GM21526 (cell line): ENCODE data around the gene HTATIP2.
A peak's percentile ranks its signal among the peaks of the same experiment; 100 is the strongest.
"Not testable (repeated sequence)": the region's sequence is repeated elsewhere in the genome, so short reads cannot be mapped to it uniquely, and the experiment has no call there.

Experiments used
- ATAC-seq: cut with Tn5 transposase; IDR thresholded peaks from one replicate; pipeline ENCODE4 v1.9.1; 2021; ENCODE audit warnings: moderate library complexity; ENCODE audit not compliant: unreplicated experiment, low FRiP score

Gene HTATIP2

DNA sequence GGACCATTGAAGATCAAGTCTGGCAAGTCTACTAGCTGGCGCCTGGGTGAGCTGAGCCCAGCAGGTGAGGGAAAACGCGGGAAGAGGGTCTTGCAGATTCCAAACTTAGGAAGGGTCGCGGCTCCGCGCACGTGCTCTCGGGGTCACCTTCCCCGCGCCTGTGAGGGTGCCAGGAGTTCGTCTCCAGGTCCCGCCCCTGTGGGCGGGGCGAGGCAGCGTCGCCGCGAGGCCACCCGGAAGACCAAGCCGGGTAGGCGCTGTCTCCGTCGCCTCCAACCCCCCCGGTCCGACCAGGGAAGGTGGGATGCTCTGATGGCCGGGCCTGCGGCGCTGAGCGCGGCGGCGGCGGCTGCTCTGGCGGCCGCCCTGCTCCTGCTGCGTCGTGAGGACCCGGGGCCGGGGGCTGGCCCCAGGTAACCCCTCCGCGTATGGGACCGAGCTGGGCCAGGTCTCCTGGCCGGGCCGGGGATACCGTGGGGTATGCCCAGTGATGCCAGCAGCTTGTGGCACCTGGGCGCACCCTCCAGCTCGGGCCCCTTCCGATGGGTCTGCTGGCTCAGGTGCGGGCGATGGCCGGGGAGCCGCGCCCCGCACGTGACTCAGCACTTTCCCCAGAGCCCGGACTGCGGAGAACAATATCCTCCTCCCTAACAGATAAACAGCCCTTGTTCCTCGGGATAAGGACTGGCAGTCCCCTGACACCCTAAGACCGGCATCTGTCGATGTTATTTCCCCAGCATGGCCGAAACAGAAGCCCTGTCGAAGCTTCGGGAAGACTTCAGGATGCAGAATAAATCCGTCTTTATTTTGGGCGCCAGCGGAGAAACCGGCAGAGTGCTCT, at the start of gene HTATIP2:
HTATIP2 (plus strand) TSS at position 215 of the 841 bp plus-strand sequence; CDS start at position 739, 524 bp downstream.
- ATAC-seq, result peak; percentile 96

- no peak for ATAC-seq
Observed at GRCh38 chr11:20315800-20316199, 47.7 kb upstream of the HTATIP2 start.

GRCh38 chr11:20321177-20321576, 42.3 kb upstream of the HTATIP2 start:
- no peak for ATAC-seq

GRCh38 chr11:20327377-20327935, 36.1 kb upstream of the HTATIP2 start:
- ATAC-seq, result no peak

- ATAC-seq, result no peak
Observed at GRCh38 chr11:20336056-20336455, 27.5 kb upstream of the HTATIP2 start.

DNA sequence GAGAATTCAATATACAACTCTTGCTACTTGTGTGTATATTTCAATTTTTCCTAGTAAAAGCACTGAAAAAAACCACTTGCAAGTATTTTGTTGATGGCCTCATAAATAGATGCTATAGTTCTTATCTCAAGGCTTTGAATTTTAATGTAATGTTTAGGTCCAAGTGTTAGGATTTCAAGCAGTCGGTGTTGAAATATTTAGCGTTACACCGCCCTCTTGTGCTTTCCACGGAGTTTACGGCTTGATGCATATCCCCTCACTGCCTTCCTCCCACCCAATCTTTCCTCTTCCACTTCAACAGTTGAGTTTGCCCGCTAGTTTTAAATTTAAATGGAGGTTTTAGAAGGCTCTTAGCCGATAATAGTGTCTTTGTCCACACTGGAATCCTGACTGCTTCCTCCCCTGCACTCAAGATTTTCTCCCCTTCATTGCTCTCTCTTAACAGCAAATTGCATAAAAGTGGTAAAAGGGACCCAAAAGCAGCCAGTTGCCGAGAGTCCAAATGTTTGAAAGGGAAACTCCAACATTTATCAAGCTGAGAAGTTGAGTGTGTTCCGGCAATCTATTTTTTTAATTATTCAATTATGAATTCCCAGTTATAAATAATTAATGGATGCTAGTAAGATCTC, 25.9 kb upstream of the HTATIP2 start:
- no peak for ATAC-seq

DNA sequence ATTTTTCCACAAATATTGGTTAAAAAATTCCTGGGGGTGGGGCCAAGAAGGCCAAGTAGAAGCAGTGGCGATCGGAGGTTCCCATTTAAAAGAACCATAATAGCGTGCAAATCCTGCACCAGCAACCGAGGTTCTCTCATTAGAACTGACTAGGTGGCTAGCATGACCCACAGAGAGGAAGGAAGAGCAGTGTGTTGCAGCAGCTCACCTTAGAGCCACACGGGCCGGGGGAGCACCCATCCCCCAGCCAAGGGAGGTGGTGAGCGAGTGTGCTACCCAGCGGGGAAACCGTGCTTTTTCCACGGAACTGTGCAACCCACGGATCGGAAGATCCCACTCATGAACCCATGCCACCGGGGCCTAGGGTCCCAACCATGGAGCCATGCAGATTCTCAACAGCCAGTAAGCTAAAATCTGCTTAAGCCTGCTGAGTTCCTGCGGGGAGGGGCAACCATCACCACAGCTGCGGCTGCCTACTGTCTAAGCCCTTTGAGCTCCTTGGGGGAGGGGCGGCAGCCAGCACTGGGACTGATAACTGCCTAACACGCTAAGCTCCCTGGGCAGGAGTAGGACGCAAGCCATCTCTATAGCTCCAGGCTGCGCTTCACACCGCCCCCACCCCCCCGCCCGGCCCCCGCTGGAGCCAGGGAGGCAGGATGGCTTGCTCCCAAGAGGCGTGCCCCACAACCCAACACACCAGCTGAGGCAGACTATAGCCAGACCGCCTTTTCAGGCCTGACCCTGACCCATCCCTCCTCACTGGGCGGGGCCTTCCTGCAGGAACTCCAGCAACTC, 21.0 kb upstream of the HTATIP2 start:
- no peak for ATAC-seq

DNA sequence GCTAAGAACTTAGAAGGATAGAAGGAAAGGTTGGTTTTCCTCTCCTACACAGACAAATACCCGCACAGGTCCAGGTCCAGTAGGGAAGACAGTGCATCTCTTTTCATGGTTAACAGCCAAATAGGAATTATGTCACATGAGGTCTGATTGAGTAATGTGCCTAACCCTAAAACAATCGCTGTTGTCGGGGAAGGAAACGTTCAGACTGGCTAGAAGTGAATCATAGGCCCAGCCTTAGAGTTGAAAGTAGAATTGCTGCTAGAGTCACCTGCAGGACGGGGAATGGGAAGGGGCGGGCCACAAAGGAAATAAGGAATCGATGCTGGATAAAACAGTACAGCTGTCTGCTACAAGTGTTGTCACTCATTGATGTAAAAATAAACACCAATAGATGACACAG, 12.4 kb upstream of the HTATIP2 start:
- no peak for ATAC-seq

DNA sequence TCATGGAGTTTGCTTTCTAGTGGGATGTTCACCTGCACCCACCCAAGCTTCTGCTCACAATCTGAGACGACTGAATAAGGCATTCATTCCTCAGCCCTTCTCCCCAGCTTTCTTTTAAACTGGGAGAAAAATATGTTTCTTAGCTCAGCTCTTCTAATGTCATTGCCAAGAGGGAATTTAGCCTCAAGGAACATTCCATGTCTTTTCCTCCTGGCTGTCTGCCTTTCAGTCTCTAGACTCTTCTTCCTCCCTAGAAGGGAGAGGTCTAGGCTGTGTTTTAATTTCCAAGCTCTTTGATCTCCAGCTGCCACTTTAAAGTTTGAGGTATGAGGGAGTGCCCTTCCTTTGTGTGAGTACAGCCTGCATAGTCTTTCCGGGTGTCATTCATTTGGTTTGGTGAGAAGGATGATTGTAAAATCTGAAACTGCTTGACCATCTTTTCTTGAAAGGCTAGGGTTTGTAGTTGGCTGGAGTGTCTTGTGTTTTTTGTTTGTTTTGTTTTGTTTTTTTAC, 11.7 kb upstream of the HTATIP2 start:
- ATAC-seq, result no peak

GRCh38 chr11:20353829-20354434, 9.6 kb upstream of the HTATIP2 start:
- no peak for ATAC-seq

DNA sequence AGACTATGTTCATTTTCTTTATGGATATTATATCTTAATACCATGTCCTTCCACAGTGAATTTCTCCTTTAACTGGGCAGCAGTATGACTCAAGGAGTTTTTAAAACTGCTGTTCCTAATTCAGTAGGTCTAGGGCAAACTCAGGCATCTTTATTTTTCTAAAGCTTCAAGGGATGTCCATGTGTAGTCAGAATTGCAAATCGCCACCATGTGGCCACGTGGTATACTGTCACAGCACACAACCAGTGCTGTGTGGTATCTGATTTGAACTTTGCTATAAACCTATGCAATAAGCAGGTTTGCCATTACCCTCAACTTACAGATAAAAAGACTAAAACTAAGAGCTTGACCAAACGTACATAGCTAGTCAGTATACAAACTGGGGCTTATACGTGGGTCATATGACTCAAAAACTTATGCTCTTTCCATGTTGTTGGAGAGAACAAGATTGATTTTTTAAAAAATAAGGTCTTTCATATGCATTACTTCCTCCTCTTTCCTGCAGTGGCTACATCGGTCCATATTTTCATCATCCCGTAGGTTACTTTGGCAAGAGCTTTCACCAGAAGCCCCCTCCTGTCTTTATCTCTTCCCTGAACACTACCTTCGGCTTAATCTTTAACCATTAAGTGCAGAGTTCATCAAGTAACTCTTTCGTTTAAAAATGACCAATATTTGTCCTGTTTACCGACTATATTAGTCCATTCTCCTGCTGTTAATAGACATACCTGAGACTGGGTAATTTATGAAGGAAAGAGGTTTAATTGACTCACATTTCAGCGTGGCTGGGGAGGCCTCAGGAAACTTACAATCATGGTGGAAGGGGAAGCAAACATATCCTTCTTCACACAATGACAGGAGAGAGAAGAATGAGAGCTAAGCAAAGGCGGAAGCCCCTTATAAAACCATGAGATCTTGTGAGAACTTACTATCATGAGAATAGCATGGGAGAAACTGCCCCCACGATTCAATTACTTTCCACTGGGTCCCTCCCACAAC, 8.0 kb upstream of the HTATIP2 start:
- ATAC-seq, result peak; percentile 87

DNA sequence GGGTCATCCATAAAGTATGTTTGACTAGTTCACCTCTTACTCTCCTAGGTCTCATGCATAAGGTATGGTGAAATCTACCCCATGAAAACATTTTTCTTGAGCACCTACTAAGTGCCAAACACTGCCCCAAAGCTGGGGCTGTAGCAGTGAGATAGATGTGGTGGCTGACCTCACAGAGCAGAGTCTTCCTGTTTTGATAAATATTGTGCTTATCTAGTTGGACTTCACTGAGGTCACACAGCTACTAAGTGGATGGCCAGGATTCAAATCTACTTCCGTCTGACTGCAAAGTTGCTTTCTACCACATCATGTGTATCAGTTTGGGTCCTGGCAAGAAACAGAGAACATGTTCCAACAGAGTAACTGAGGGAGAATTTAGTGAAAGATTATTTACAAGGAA, 6.4 kb upstream of the HTATIP2 start:
- no peak for ATAC-seq

- no peak for ATAC-seq
Observed at GRCh38 chr11:20360650-20361049, 2.9 kb upstream of the HTATIP2 start.

DNA sequence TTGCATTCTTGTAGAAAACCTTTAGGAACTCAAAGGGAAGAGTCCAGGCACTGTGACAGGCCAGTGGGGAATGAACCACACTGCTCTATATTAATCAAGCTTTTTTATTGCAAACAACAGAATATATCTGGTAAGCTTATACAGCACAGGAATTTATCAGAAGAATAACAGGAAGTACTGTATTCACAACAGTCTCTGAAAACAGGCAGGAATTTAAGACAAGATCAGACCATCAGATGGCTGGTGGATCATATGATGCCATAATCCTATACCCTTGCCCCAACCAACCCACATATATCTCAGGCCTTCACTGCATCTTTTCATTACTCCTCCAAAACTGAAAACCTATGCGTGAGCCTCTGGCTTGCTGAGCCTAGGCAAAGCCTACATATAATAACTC, 1.0 kb upstream of the HTATIP2 start:
- no peak for ATAC-seq

GRCh38 chr11:20363149-20363499, 390 bp upstream of the HTATIP2 start:
- ATAC-seq, result no peak

DNA sequence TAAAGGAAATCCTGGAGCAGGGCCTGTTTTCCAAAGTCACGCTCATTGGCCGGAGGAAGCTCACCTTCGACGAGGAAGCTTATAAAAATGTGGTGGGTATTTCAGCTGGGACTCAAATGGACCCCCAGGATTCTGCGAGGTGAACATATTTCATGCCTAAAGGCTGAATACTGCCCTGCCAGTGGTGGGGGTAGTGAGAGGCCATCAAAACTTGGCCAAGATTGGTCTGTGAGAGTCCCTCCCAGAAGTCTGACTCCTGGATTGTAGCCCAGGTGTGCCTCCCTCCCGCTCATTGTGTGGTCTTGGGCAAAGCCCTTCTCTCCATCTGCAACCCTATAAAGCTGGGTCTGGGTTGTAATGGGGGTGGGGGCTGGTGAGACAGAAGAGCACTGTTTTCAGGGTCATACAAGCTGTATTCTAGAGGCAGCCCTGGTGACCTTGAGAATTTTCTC, 853 bp downstream of the HTATIP2 start:
- no peak for ATAC-seq

- ATAC-seq, result not testable (repeated sequence)
Observed at GRCh38 chr11:20365465-20365864, 2.0 kb downstream of the HTATIP2 start.

GRCh38 chr11:20367313-20367948, 3.9 kb downstream of the HTATIP2 start:
- no peak for ATAC-seq

DNA sequence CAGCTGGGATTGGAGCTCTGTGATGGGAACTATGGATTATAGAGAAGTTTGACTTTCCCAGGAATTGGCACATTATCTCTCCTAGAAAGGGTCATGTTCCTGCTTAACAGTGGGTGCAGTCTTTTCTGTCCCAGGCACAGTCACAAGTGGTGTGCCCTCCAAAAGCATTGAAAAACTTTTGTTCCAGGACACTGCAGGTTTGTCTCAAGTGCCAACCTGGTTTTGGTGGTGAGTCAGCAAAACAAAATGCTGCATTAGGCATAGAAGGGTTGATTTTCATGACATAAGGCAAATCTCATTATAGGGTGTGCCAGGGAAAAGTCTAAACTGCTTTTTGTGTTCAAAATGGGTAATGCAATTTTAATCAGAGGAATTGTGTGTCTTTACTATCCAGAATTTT, 4.9 kb downstream of the HTATIP2 start:
- no peak for ATAC-seq
